NK-92 treated with Interleukin-12 subunit alpha and Interleukin-12 subunit beta, amount 100 ng/mL, for 24 hours (cell line): ENCODE results near the gene CFAP46.

Source experiments
- DNase-seq: peaks from one replicate; lab custom pipeline; 2025; lab: John Stamatoyannopoulos, UW

Gene CFAP46

GRCh38 chr10:132861884-132862461, 80.4 kb downstream of the CFAP46 start:
- no peak for DNase-seq

GRCh38 chr10:132861116-132861691, 81.2 kb downstream of the CFAP46 start:
- no peak for DNase-seq

GRCh38 chr10:132860532-132860931, 81.8 kb downstream of the CFAP46 start:
- DNase-seq = no peak

- no peak for DNase-seq
Measured at GRCh38 chr10:132859084-132859855, 83.1 kb downstream of the CFAP46 start.

- DNase-seq = no peak
Measured at GRCh38 chr10:132858121-132859081, 84.0 kb downstream of the CFAP46 start.

- DNase-seq = no peak
Measured at GRCh38 chr10:132856869-132857524, 85.4 kb downstream of the CFAP46 start.

GRCh38 chr10:132855889-132856288, 86.5 kb downstream of the CFAP46 start:
- DNase-seq = no peak

- DNase-seq = no peak
Measured at GRCh38 chr10:132851451-132851850, 90.9 kb downstream of the CFAP46 start.

- no peak for DNase-seq
Measured at GRCh38 chr10:132850896-132851295, 91.5 kb downstream of the CFAP46 start.

GRCh38 chr10:132850246-132850645, 92.1 kb downstream of the CFAP46 start:
- DNase-seq = no peak

GRCh38 chr10:132849546-132850031, 92.8 kb downstream of the CFAP46 start:
- DNase-seq = no peak

- no peak for DNase-seq
Measured at GRCh38 chr10:132848951-132849545, 93.3 kb downstream of the CFAP46 start.

- DNase-seq = no peak
Measured at GRCh38 chr10:132848291-132848701, 94.1 kb downstream of the CFAP46 start.

GRCh38 chr10:132847856-132848255, 94.5 kb downstream of the CFAP46 start:
- no peak for DNase-seq

- no peak for DNase-seq
Measured at GRCh38 chr10:132847416-132847777, 95.0 kb downstream of the CFAP46 start.

- no peak for DNase-seq
Measured at GRCh38 chr10:132846631-132847415, 95.5 kb downstream of the CFAP46 start.

- DNase-seq = no peak
Measured at GRCh38 chr10:132845780-132846595, 96.4 kb downstream of the CFAP46 start.

GRCh38 chr10:132845041-132845551, 97.3 kb downstream of the CFAP46 start:
- DNase-seq = no peak
